ENCODE results near the gene RAP2A. TPM values are rescaled to one million over a fixed set of nuclear protein-coding genes. Genes with fewer than 3 reads are reported as not detected.

The RAP2A gene
- 25.3 and 27.7 TPM in 2 replicates for total RNA-seq (2014; rRNA removed)
- 8.9 TPM for polyA plus RNA-seq (2012)

GRCh38 chr13:97433727-97434396 lies at the start of gene RAP2A:
RAP2A (plus strand) TSS chr13:97434169; CDS start chr13:97434471, 302 bp downstream.
- DNase-seq (ENCODE audit: low read depth): peak; percentile 86

- DNase-seq (ENCODE audit: low read depth): no peak
Measured at GRCh38 chr13:97384371-97384770, 49.6 kb upstream of the RAP2A start.

- no peak for DNase-seq (ENCODE audit: low read depth)
Measured at GRCh38 chr13:97385146-97385545, 48.8 kb upstream of the RAP2A start.

GRCh38 chr13:97385854-97386253 lies 48.1 kb upstream of the RAP2A start:
- DNase-seq (ENCODE audit: low read depth): peak; percentile 41

GRCh38 chr13:97386801-97387484 lies 47.0 kb upstream of the RAP2A start:
- DNase-seq (ENCODE audit: low read depth): no peak

- no peak for DNase-seq (ENCODE audit: low read depth)
Measured at GRCh38 chr13:97387485-97387839, 46.5 kb upstream of the RAP2A start.

GRCh38 chr13:97387890-97388289 lies 46.1 kb upstream of the RAP2A start:
- no peak for DNase-seq (ENCODE audit: low read depth)

GRCh38 chr13:97388373-97388772 lies 45.6 kb upstream of the RAP2A start:
- no peak for DNase-seq (ENCODE audit: low read depth)

- no peak for DNase-seq (ENCODE audit: low read depth)
Measured at GRCh38 chr13:97390941-97391600, 42.9 kb upstream of the RAP2A start.

- DNase-seq (ENCODE audit: low read depth): no peak
Measured at GRCh38 chr13:97392020-97392419, 41.9 kb upstream of the RAP2A start.

GRCh38 chr13:97394542-97394941 lies 39.4 kb upstream of the RAP2A start:
- no peak for DNase-seq (ENCODE audit: low read depth)

- DNase-seq (ENCODE audit: low read depth): peak; percentile 58
Measured at GRCh38 chr13:97395447-97396136, 38.4 kb upstream of the RAP2A start.

- no peak for DNase-seq (ENCODE audit: low read depth)
Measured at GRCh38 chr13:97397267-97397666, 36.7 kb upstream of the RAP2A start.

- no peak for DNase-seq (ENCODE audit: low read depth)
Measured at GRCh38 chr13:97401421-97401820, 32.5 kb upstream of the RAP2A start.

- DNase-seq (ENCODE audit: low read depth): no peak
Measured at GRCh38 chr13:97403893-97404750, 29.8 kb upstream of the RAP2A start.

GRCh38 chr13:97407540-97407939 lies 26.4 kb upstream of the RAP2A start:
- no peak for DNase-seq (ENCODE audit: low read depth)

GRCh38 chr13:97408938-97409337 lies 25.0 kb upstream of the RAP2A start:
- no peak for DNase-seq (ENCODE audit: low read depth)

- no peak for DNase-seq (ENCODE audit: low read depth)
Measured at GRCh38 chr13:97411984-97412383, 22.0 kb upstream of the RAP2A start.

- DNase-seq (ENCODE audit: low read depth): no peak
Measured at GRCh38 chr13:97413694-97414093, 20.3 kb upstream of the RAP2A start.

- no peak for DNase-seq (ENCODE audit: low read depth)
Measured at GRCh38 chr13:97414392-97414791, 19.6 kb upstream of the RAP2A start.

GRCh38 chr13:97417698-97418097 lies 16.3 kb upstream of the RAP2A start:
- no peak for DNase-seq (ENCODE audit: low read depth)

Data from LHCN-M2 (cell line).